Islet of Langerhans (tissue), 1 donor: Measurements from ENCODE around the gene CGREF1.

Experiments
- FAIRE-seq: peaks from one replicate; lab custom pipeline; 2011; peaks lifted over from hg19 to GRCh38; lab: Jason Lieb, UNC

CGREF1 gene, protein sequence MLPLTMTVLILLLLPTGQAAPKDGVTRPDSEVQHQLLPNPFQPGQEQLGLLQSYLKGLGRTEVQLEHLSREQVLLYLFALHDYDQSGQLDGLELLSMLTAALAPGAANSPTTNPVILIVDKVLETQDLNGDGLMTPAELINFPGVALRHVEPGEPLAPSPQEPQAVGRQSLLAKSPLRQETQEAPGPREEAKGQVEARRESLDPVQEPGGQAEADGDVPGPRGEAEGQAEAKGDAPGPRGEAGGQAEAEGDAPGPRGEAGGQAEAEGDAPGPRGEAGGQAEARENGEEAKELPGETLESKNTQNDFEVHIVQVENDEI

DNA sequence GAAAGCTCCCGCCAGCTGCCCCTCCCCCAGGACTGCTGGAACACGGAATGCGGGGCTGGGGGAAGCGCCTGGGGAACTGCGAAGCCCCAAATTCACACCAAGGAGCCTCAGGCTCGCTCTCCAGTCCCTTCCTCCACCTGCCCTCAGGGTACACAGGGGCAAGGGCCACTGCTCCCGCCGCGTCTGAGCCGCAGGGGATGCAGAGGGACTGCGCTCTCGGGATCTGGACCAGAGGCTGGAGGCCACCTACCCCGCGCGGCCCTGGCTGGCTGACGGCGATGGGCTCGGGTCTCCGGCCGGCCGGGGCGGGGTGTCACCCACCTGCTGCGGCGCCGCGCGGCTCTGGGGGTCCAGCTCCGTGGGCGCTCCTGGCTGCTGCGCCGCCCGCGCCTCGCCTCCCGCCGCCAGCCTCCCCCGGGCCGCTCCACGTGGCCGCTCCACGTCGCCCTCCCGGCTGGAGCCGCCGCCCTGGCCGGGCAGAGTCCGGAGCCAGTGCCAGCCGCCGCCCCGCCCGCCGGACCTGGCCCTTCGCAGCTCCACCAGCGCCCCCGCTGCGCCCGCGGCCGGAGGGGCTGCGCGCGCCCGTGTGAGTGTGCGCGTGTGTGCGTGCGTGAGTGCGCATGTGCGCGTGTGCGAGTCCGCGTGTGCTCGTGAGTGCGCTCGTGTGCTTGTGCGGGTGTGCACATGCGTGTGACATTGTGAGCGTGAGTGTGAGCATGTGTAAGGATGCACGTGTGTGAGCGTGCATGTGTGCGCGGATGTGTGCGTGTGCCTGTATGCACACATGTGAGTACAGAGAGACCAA lies at the start of gene CGREF1:
CGREF1 (minus strand) TSS at position 604 of the 805 bp plus-strand sequence. CDS start 14,762 bp downstream, outside the sequence.
- no peak for FAIRE-seq

DNA sequence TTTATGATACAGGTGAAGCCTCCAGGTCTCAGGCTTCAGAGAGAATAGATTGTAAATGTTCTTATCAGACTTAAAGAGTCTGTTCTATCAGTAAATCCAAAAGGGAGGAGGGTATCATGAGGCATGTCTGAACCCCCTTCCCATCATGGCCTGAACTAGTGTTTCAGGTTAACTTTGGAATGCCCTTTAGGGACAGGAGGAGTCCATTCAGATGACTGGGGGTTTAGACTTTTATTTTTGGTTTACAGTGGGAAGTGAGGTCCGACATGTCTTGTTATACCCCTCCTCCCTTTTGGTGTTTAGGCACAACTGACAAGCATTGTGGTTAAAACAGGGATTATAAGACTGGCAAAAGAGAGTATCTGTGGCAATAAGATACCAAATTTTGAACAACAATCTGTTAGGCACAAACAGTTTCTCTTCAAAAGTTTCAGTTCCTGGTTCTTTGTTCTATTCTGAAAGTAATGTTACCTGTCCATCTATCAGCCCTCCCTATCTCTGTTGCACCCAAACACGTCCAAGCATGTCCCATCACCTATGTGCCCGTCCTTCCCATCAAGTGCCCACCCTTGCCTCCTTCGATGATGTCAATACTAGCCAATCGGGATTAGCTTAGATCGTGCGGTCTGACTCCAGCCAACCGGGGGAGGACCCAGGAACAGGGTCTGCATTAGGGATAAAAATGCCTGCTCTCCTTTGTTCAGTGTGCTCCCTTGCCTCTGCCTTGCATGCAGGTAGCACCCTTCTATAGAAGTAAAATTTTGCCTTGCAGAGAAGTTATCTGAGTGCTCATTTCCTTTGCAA lies 46.2 kb upstream of the CGREF1 start:
- no peak for FAIRE-seq

DNA sequence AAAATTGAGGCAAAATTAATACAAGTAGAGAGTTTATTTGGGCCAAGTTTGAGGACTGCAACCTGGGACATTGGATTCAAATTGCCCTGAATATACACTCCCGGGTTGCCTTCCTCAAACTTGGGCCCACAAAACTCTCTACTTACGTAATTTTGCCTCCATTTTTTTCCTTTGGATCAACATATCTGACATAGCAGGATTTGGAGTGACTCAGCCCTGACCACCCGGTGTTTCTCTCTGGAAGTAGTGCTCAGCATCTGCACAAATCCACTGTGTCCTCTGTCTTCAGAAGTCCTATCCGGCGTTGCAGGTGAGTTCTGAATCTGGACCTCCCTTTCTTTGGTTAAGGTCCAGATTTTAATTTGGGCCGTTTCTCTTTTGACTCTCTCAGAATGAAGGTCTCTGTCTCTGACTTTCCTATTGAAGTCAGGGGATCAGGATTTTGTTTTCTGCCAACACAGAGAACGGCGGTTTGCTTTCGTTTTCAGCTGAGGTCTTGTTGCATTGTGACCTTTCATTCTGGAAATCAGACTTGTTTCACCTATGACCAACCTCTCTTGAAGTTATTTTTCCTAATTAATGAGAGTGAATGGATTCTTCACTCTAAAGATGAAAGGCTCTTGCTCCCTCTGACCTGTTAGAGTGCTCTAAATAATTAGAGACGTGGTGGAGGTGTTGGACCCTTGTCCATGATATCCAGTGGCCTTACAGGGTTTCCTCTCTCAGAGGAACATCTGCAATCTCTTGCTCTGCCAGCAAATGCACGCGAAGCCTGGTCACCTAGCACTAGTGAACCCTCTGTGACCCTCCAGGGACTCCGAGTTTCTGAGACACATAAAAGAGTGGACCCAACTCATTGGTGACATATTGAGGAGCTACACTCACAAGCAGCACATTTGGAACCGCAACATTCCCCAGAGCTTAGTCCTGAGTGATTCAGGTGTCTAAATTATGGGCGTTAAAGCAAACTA lies 43.5 kb upstream of the CGREF1 start:
- FAIRE-seq: no peak

DNA sequence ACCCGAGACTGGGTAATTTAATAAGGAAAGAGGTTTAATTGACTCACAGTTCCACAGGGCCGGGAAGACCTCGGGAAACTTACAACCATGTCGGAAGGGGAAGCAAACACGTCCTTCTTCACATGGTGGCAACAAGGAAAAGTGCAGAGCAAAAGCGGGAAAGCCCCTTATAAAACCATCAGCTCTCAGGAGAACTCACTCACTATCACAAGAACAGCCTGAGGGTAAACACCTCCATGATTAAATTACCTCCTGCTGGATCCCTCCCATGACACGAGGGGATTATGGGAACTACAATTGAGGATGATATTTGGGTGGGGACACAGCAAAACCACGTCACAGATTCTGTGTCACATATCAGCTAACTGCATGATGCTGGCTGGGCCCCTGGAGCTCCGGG lies 41.3 kb upstream of the CGREF1 start:
- FAIRE-seq: no peak

DNA sequence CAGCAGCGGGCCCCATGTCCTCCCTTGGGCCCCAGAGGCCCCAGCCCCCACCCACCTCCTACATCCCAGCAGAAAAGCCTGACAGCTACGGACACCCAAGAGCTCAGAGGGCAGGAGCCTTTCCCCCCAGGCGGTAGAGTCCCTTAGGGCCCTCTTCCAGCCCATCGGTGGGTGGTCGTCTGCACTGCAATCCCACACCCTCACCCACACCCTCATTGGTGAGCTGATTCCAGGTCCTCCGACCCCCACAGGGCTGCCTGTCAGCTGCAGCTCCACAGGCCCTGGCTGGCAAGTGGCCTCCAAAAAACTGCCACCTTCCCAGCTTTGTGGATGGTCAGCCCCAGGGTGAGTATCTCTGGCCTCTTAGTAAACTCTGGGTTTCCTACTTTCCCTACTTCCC lies 40.3 kb upstream of the CGREF1 start:
- FAIRE-seq: no peak

DNA sequence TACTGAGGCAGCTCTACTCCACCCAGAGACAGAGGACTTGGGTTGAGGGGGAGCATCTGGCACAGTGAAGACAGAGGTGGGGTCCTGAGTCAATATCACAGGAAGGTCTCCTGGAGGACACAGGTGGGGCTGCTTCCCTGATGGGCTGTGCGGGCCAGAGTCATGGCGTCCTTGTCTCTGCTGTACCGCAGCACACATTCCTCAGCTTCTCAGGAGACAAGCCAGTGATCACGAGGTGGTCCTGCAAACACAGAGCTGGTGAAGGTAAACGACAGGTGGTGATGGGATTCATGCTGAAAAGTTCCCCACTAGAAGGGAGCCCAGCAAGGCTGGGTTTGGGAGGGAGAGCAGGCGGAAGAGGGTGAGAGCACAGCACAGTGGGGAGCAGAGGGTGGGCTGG lies 39.5 kb upstream of the CGREF1 start:
- FAIRE-seq: no peak

DNA sequence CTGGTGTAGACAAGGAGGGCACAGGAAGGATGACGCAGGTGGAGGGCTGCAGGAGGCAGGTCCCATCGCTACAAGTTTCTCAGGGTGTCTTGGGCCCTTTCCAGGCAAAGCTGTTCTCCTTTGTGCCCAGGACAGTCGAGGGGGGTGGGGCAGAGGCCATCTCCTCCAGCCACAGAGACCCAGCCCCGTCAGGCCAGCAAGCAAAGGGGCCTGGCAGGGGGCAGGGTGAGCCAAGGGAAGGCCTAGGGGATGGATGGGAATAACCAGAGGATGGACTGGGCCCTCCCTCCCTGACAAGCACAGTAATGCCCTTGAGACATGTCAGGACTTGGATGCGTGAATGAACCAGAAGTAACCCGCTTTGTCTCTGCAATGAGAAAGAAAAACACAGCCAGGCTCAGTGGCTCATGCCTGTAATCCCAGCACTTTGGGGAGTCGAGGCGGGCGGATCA lies 36.2 kb upstream of the CGREF1 start:
- FAIRE-seq: no peak

DNA sequence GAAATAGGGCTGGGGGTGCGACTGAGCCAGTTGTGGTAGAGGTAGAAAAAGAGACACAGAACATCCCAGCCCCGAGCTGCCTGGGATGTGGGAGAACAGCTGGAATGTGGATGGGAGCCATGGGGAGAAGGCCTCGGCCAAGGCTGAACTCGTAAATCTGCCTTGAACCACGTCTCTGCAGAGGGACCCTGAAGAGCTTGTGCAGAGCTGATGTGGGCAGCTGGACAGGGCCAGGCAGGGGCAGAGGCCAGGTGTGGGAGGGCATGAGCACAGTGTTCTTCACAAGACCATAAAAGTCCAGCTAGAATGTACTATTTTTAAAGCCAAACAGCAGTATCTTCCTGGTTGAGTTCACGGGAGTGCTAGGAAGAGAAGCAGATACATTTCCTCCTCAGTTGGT lies 35.6 kb upstream of the CGREF1 start:
- FAIRE-seq: no peak

DNA sequence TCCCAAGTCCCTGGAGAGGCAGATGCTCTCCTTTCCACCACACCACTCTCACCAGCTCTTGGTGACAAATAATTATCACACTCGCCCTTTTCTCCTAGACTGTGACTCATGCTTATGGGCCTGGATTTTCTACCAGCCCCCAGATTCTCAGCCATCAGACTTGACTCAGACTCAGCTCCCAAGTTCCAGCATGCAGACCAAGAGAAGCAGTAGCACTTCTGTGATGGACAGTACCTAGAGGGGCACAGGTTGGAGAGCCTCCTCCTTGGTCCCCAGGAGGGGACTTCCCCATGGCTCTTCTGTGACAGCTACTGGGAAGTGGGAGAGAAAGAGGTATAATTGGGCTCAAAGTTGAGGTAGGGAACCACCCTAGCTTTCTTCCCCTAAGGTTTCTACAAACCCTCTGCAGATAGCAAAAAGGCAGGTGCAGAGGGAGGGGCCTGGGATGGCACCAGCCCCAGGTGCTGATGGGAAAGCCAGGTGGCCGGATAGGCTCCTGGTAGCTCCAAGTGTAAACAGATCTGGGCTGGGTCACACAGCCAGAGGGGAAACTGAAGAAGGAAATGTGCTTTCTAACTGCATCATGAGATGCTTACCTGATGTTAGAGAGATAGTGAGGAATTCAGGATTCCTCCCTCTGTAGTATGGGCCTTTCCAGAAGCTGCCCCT lies 34.0 kb upstream of the CGREF1 start:
- no peak for FAIRE-seq

DNA sequence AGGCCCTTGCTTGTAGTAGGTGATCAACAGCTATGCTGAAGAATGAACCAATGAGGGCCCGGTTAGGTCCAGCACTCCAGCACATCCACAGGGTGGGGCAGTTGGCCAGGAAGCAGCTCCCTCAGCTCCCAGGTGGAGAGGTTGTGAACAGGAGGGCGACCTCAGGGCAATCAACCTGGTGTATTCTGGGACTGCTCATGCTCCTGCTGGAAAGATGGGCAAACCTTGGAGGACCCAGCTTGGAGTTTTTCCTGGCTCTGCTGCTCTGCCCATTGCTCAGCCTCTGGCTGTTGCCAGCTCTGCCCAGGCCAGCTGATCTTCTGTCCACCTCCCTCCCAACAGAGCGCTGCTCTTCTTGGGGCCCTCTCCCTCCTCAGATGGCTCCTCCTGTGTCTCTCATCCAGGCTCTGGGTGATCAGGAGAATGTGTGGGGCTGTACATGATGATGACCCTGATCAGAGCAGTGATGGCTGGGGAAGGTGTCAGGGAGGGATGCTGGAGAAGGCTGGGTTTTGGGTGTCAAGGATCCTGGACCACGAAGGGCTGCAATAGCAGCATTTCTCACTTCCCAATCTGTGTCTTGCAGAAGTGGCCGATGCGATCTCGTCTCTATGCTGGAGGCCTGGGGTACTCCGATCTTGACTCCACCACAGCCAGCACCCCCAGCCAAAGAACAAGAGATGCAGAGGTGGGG lies 33.3 kb upstream of the CGREF1 start:
- FAIRE-seq: no peak

DNA sequence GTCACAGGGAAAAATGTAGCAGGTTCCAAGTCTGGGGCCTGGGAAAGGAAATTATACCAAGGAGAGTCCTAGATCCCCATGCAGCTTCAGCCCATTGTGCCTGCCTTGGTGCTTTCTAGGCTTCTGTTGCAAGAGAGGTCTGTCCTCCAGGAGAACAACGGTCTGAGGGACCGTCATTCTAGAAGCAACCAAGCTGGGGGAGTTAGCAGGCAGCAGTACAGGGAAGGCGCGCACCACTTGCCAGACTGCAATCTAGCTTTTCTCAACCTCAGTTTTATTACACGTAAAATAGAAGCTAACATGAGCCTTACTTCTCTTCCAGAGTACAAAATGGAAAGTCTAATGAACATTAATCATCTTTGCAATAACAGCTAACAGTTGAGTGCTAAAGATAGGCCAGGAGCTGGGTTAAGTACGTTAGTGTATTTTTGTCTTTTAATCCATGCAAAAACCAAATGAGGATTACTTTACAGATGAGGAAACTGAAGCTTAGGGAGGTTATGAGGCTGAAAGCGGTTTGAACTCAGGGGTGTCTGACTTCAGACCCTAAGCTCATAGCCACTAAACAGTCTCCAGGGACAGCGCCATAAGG lies 31.8 kb upstream of the CGREF1 start:
- no peak for FAIRE-seq

DNA sequence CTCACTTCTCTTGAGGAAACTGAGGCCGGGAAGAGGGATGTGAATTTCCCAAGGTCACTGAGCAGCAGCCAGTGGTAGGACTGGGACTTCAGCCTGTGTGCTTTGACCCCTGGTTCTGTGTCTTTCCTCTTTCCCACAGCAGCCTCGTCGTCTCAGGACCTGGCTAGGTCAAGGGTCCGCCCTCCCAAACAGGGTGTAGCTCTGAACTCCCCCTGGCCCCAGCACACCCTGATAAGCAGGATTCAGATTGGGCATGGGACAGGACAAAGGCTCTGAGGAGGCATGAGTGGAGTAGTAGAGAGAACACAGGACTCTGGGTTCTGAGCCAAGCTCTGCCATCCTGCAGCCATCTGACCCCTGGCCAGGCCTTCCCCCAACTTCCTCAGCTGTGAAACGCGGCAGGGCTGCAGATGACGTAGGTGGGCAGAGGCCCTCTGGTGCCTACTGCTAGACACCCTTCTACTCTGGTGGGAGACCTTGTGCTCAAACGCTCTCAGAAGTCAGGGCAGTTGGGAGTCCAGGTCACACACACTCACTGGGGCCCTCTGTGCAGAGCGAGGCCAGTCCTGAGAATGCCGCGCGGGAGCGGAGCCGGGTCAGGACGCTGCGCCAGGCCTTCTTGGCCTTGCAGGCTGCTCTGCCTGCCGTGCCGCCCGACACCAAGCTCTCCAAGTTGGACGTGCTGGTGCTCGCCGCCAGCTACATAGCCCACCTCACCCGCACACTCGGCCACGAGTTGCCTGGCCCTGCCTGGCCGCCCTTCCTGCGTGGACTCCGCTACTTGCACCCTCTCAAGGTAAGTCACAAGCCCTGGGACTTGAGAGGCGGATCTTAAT lies 30.9 kb upstream of the CGREF1 start:
- FAIRE-seq: no peak

DNA sequence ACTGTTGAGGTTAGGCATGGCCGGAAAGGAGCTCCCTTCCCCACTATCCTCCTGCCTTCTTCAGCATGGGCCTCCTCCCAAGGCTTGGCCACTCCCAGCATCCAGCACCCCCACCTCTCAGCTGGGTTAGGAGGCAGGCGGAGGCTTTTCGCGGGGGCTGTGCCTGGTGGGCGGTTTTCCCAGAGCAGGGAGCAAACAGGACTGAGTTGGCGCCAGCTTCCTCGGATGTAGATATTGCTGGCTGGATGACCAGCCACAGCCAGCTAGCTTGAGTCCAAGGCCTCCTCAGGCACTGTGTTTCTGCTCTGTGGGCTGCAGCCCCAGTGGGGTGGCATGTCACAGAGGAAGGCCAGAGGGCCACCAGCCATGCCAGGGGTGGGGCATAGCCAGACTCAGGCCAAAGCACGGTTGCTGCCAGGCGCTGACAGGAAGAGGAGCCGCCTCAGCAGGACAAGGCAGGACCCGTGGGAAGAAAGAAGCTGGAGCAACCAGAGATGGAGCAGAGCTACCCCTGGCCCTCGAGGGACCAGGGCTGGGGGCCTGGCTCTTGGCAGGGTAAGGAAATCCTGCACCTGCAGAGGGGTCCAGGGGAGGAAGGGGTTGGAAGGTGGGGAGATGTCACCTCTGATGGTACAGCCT lies 30.0 kb upstream of the CGREF1 start, which contains the start of gene TCF23:
TCF23 (plus strand) TSS at position 204 of the 639 bp plus-strand sequence; CDS start at position 334, 130 bp downstream.
- no peak for FAIRE-seq

DNA sequence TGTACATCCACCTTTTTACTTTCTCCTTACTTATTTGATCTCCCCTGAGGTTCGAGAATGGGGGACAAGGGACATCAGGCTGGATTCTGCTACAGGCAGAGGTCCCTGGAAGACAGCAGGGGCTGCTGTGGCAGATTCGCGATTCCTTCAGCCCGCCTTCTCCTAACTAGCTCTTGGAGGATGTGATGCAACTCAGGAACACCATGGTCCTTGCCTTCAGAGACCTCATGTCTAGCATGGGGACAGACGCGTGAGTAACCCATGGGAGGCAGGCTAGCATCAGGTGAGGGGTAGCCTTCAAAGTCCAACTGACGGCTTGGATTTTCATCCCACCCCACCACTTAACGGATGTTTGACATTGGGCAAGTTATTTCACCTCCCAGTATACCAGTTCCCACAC lies 29.0 kb upstream of the CGREF1 start:
- no peak for FAIRE-seq

DNA sequence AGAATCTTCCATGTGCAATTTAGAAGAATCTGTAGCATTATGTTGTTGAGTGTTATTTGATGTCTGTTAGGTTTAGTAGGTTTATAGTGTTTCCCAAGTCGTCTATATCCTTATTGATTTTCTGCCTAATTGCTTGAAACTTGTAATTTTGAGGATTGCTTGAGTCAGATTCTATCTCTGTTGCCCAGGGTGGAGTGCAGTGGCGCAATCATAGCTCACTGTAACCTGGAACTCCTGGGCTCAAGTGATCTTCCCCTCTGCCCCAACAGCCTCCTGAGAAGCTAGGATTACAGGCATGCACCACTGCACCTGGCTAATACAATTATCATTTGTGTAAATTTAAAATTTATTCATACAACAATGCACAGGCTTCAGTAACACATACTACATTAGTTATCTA lies 26.8 kb upstream of the CGREF1 start:
- no peak for FAIRE-seq

DNA sequence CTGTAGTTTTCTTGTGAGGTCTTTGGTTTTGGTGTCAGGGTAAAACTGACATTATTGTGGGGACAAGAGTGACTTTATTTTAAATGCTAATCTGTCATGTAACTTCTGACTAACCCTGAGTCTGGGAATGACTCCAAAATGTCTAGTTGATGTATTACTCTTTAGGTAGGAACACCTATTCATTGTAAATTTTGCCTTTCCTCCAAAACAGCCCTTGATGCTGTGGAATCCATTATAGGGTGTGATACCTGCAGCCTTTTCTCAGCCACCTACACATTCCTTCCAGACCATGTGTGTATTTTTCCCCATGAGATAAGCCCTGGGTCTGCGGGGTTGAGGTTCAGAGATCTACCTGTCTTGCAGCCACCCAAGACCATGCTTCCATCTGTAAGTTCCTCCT lies 24.4 kb upstream of the CGREF1 start:
- no peak for FAIRE-seq

DNA sequence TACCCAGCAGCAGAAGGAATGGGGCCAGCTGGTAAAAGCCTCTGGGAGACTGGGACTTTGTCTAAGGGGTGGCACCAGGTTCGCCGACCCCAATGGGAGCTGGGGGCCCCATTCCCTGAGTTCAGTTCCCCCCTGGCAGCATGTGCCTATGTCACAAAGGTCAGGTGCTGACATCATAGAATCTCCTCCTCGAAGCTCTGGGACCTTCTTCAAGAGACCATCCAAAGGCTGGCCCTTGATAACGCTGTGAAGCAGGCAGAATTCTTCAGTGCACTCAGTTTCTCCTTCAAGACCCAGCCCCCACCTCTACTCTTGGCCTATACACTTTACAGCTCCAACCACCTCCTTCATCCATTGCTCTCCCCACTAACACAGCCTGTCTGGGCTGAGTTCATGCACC lies 20.4 kb upstream of the CGREF1 start, which contains the start of gene PRR30:
PRR30 (minus strand) TSS at position 101 of the 400 bp plus-strand sequence. CDS start 1,081 bp downstream, outside the sequence.
- FAIRE-seq: no peak

DNA sequence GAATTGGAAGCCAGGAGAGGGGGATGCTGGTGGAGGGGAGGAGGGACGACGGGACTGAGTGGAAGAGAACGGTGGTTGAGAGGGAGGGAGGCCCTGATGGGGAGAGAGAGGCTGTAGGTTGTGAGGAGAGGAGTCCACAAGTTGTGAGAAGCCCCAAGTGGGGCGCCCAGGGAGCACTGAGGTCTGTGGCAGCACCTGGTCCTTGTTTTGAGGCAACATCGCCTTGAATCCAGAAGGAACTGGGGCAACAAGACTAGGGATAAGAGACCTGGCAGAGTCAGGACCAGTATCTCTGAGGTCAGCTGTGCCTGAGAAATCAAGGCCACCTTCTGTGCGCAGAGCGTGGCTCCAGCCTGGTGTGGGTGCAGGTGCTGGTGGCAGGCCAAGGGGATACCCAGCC lies 19.2 kb upstream of the CGREF1 start:
- no peak for FAIRE-seq
